D721Med (cell line): ENCODE results near the gene DCUN1D1.

Source experiments
- DNase-seq: peaks from one replicate; pipeline ENCODE4 v3.0.0; 2011; ENCODE audit warnings: low spot score; ENCODE audit not compliant: insufficient read length
- FAIRE-seq: peaks from 2 replicates; lab custom pipeline; 2011; peaks lifted over from hg19 to GRCh38; lab: Jason Lieb, UNC
- TF ChIP-seq, protein P1 (sequence below): IDR thresholded peaks from 2 replicates; pipeline ENCODE4 v1.5.1; 2012; ENCODE audit warnings: mild to moderate bottlenecking, control low read depth; ENCODE audit not compliant: insufficient read depth; ENCODE audit errors: missing control alignments

The DCUN1D1 gene

GRCh38 chr3:182921665-182922355, 58.5 kb downstream of the DCUN1D1 start:
- DNase-seq = no peak
- TF ChIP-seq, protein P1, sequence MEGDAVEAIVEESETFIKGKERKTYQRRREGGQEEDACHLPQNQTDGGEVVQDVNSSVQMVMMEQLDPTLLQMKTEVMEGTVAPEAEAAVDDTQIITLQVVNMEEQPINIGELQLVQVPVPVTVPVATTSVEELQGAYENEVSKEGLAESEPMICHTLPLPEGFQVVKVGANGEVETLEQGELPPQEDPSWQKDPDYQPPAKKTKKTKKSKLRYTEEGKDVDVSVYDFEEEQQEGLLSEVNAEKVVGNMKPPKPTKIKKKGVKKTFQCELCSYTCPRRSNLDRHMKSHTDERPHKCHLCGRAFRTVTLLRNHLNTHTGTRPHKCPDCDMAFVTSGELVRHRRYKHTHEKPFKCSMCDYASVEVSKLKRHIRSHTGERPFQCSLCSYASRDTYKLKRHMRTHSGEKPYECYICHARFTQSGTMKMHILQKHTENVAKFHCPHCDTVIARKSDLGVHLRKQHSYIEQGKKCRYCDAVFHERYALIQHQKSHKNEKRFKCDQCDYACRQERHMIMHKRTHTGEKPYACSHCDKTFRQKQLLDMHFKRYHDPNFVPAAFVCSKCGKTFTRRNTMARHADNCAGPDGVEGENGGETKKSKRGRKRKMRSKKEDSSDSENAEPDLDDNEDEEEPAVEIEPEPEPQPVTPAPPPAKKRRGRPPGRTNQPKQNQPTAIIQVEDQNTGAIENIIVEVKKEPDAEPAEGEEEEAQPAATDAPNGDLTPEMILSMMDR = no peak
- FAIRE-seq = no peak

GRCh38 chr3:182920515-182921084, 59.7 kb downstream of the DCUN1D1 start:
- DNase-seq (no peak), FAIRE-seq (no peak)
- TF ChIP-seq, protein P1 = no peak

- no peak for DNase-seq
- TF ChIP-seq, protein P1 = no peak
- FAIRE-seq = no peak
Measured at GRCh38 chr3:182919866-182920357, 60.4 kb downstream of the DCUN1D1 start.

GRCh38 chr3:182917134-182917533, 63.2 kb downstream of the DCUN1D1 start:
- no peak for FAIRE-seq
- TF ChIP-seq, protein P1 = no peak
- no peak for DNase-seq

GRCh38 chr3:182914341-182914740, 66.0 kb downstream of the DCUN1D1 start:
- TF ChIP-seq, protein P1 = no peak
- no peak for FAIRE-seq
- no peak for DNase-seq

DNA sequence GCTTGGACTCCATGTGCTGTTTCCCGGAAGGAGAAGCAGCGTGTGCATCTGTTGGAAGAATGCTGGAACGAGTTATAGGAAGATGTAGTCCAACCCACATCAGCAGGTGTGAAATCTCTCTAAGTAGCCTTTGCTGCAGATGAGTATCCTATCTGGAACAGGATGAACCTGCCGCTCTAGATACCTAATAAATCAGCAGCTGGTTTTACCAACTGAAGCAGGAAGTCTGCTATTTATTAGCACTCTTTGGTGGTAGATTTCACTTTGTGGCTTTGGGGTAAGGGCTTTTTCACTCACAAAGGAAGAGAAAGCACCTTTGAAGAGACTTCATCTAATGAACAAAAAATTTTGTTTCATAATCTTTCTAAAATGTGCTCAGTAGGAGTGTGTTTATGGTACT, 66.4 kb downstream of the DCUN1D1 start:
- no peak for DNase-seq

More for the DNA sequence above, 66.4 kb downstream of the DCUN1D1 start:
- no peak for FAIRE-seq
- TF ChIP-seq, protein P1 = no peak
